ENCODE data around the gene EVC2.

Gene EVC2

GRCh38 chr4:5632066-5632440 lies 76.3 kb downstream of the EVC2 start:
- Histone ChIP-seq H2AFZ (ENCODE audit: low read length) (no peak overlapping the region), H3K27me3 (ENCODE audit: insufficient read depth, low read length, poor library complexity, severe bottlenecking) (no peaks in the 10 kb centered on the region), H3K9me3 (ENCODE audit: insufficient read depth, low read depth, low read length) (no peaks in the 10 kb centered on the region), H3K4me2 (ENCODE audit: low read depth, low read length, poor library complexity, severe bottlenecking) (no peak overlapping the region), H3F3A (ENCODE audit: low read depth) (no peaks in the 10 kb centered on the region), H3K9me2 (replicated peaks; ENCODE audit: low read depth, low read length) (no peaks in the 10 kb centered on the region), H4K20me1 (ENCODE audit: insufficient read depth, low read length, poor library complexity, severe bottlenecking) (no peaks in the 10 kb centered on the region), H3K4me3 (ENCODE audit: low read length, poor library complexity, severe bottlenecking) (no peak overlapping the region), H3K79me2 (ENCODE audit: insufficient read depth, low read length) (no peaks in the 10 kb centered on the region), H3K9ac (ENCODE audit: low read depth, low read length, poor library complexity, severe bottlenecking) (no peak overlapping the region), H3K4me1 (ENCODE audit: insufficient read depth, low read length, poor library complexity, severe bottlenecking) (no peaks in the 10 kb centered on the region), H3K36me3 (ENCODE audit: insufficient read depth, low read length) (no peaks in the 10 kb centered on the region)
- TF ChIP-seq CTCF (conservative IDR thresholded peaks at IDR 0.05; ENCODE audit: low read length), result no peak
- no peak for TF ChIP-seq EZH2phosphoT487 (IDR thresholded peaks at IDR 0.05; ENCODE audit: borderline replicate concordance)

- no peaks in the 10 kb centered on the region for H3K4me1 ChIP-seq (ENCODE audit: insufficient read depth, low read length, poor library complexity, severe bottlenecking)
These were observed 76.8 kb downstream of the EVC2 start for GRCh38 chr4:5631352-5632065.

GRCh38 chr4:5630762-5631161 lies 77.6 kb downstream of the EVC2 start:
- no peak overlapping the region for H3K9ac ChIP-seq (ENCODE audit: low read depth, low read length, poor library complexity, severe bottlenecking)
- no peaks in the 10 kb centered on the region for H3K79me2 ChIP-seq (ENCODE audit: insufficient read depth, low read length)
- no peaks in the 10 kb centered on the region for H3K27me3 ChIP-seq (ENCODE audit: insufficient read depth, low read length, poor library complexity, severe bottlenecking)
- no peak for TF ChIP-seq EZH2phosphoT487 (IDR thresholded peaks at IDR 0.05; ENCODE audit: borderline replicate concordance)
- no peak for TF ChIP-seq CTCF (conservative IDR thresholded peaks at IDR 0.05; ENCODE audit: low read length)
- no peaks in the 10 kb centered on the region for H3K9me3 ChIP-seq (ENCODE audit: insufficient read depth, low read depth, low read length)
- H4K20me1 ChIP-seq (ENCODE audit: insufficient read depth, low read length, poor library complexity, severe bottlenecking), result no peaks in the 10 kb centered on the region
- no peaks in the 10 kb centered on the region for H3K9me2 ChIP-seq (replicated peaks; ENCODE audit: low read depth, low read length)
- H3K4me3 ChIP-seq (ENCODE audit: low read length, poor library complexity, severe bottlenecking), result no peak overlapping the region
- no peaks in the 10 kb centered on the region for H3K36me3 ChIP-seq (ENCODE audit: insufficient read depth, low read length)
- no peaks in the 10 kb centered on the region for H3F3A ChIP-seq (ENCODE audit: low read depth)
- H2AFZ ChIP-seq (ENCODE audit: low read length), result no peak overlapping the region
- no peak overlapping the region for H3K4me2 ChIP-seq (ENCODE audit: low read depth, low read length, poor library complexity, severe bottlenecking)
- H3K4me1 ChIP-seq (ENCODE audit: insufficient read depth, low read length, poor library complexity, severe bottlenecking), result no peaks in the 10 kb centered on the region

More at GRCh38 chr4:5631352-5632065, 76.8 kb downstream of the EVC2 start:
- H2AFZ ChIP-seq (ENCODE audit: low read length), result no peak overlapping the region
- H3K4me3 ChIP-seq (ENCODE audit: low read length, poor library complexity, severe bottlenecking), result no peak overlapping the region
- no peaks in the 10 kb centered on the region for H3K9me3 ChIP-seq (ENCODE audit: insufficient read depth, low read depth, low read length)
- H3K4me2 ChIP-seq (ENCODE audit: low read depth, low read length, poor library complexity, severe bottlenecking), result no peak overlapping the region
- no peaks in the 10 kb centered on the region for H3K27me3 ChIP-seq (ENCODE audit: insufficient read depth, low read length, poor library complexity, severe bottlenecking)
- H3K36me3 ChIP-seq (ENCODE audit: insufficient read depth, low read length), result no peaks in the 10 kb centered on the region
- no peaks in the 10 kb centered on the region for H3K79me2 ChIP-seq (ENCODE audit: insufficient read depth, low read length)
- H3K9ac ChIP-seq (ENCODE audit: low read depth, low read length, poor library complexity, severe bottlenecking), result no peak overlapping the region
- no peaks in the 10 kb centered on the region for H3F3A ChIP-seq (ENCODE audit: low read depth)
- no peaks in the 10 kb centered on the region for H4K20me1 ChIP-seq (ENCODE audit: insufficient read depth, low read length, poor library complexity, severe bottlenecking)
- no peak for TF ChIP-seq CTCF (conservative IDR thresholded peaks at IDR 0.05; ENCODE audit: low read length)
- no peak for TF ChIP-seq EZH2phosphoT487 (IDR thresholded peaks at IDR 0.05; ENCODE audit: borderline replicate concordance)
- H3K9me2 ChIP-seq (replicated peaks; ENCODE audit: low read depth, low read length), result no peaks in the 10 kb centered on the region
